BE2C (cell line): Measurements from ENCODE around the gene RPP30.

ENCODE experiments used
- DNase-seq: peaks from one replicate; pipeline ENCODE4 v3.0.0-alpha.2; 2020
- H3K27me3 ChIP-seq: fragments of 250-450 bp; sonication (Bioruptor Pico); 2 replicates; pipeline ENCODE4 v1.5.1; 2020; ENCODE audit warnings: mild to moderate bottlenecking
- H3K36me3 ChIP-seq: fragments of 250-450 bp; sonication (Bioruptor Pico); 2 replicates; pipeline ENCODE4 v1.5.1; 2020; ENCODE audit warnings: mild to moderate bottlenecking
- H3K4me1 ChIP-seq: fragments of 250-450 bp; sonication (Bioruptor Pico); 2 replicates; pipeline ENCODE4 v1.5.1; 2020
- H3K4me3 ChIP-seq: 2 replicates; pipeline ENCODE4 v1.5.1; 2011; ENCODE audit warnings: low read depth, low read length
- H3K9me3 ChIP-seq: fragments of 250-450 bp; sonication (Bioruptor Pico); 2 replicates; pipeline ENCODE4 v1.5.1; 2020
- CTCF ChIP-seq: IDR thresholded peaks from 2 replicates; pipeline ENCODE4 v1.5.1; 2012; ENCODE audit warnings: mild to moderate bottlenecking, low read depth, low read length

RPP30 gene

GRCh38 chr10:90921906-90922305, 50.1 kb downstream of the RPP30 start:
- no peaks in the 10 kb centered on the region for H3K9me3 ChIP-seq
- no peak for TF ChIP-seq CTCF
- no peaks in the 10 kb centered on the region for H3K36me3 ChIP-seq
- H3K4me1 ChIP-seq = peaks cover 6% of the 10 kb centered on the region
- H3K27me3 ChIP-seq = no peaks in the 10 kb centered on the region
- H3K4me3 ChIP-seq = no peak overlapping the region
- DNase-seq = no peak

GRCh38 chr10:90923111-90923731, 51.4 kb downstream of the RPP30 start:
- no peak for DNase-seq
- no peaks in the 10 kb centered on the region for H3K27me3 ChIP-seq
- no peaks in the 10 kb centered on the region for H3K9me3 ChIP-seq
- H3K36me3 ChIP-seq = no peaks in the 10 kb centered on the region
- TF ChIP-seq CTCF = no peak
- H3K4me3 ChIP-seq = no peak overlapping the region
- H3K4me1 ChIP-seq = no peaks in the 10 kb centered on the region; the same call in 1 of the 2 replicates

- H3K4me1 ChIP-seq = no peaks in the 10 kb centered on the region
- no peak for DNase-seq
- TF ChIP-seq CTCF = no peak
- no peak overlapping the region for H3K4me3 ChIP-seq
- H3K9me3 ChIP-seq = no peaks in the 10 kb centered on the region
- H3K27me3 ChIP-seq = no peaks in the 10 kb centered on the region
- no peaks in the 10 kb centered on the region for H3K36me3 ChIP-seq
Observed at GRCh38 chr10:90924552-90924951, 52.8 kb downstream of the RPP30 start.

- DNase-seq = no peak
- Histone ChIP-seq H3K4me3 (no peak overlapping the region), H3K9me3 (no peaks in the 10 kb centered on the region), H3K36me3 (no peaks in the 10 kb centered on the region), H3K27me3 (no peaks in the 10 kb centered on the region), H3K4me1 (no peaks in the 10 kb centered on the region)
- no peak for TF ChIP-seq CTCF
Observed at GRCh38 chr10:90925079-90926029, 53.6 kb downstream of the RPP30 start.

- no peak for DNase-seq
- H3K27me3 ChIP-seq = no peaks in the 10 kb centered on the region
- H3K4me3 ChIP-seq = no peak overlapping the region
- no peak for TF ChIP-seq CTCF
- H3K9me3 ChIP-seq = no peaks in the 10 kb centered on the region
- no peaks in the 10 kb centered on the region for H3K36me3 ChIP-seq
- no peaks in the 10 kb centered on the region for H3K4me1 ChIP-seq
Observed at GRCh38 chr10:90927293-90927692, 55.5 kb downstream of the RPP30 start.

GRCh38 chr10:90929179-90929578, 57.4 kb downstream of the RPP30 start:
- Histone ChIP-seq H3K27me3 (no peaks in the 10 kb centered on the region), H3K36me3 (no peaks in the 10 kb centered on the region), H3K9me3 (no peaks in the 10 kb centered on the region), H3K4me3 (no peak overlapping the region), H3K4me1 (no peaks in the 10 kb centered on the region)
- TF ChIP-seq CTCF = no peak
- DNase-seq = no peak
